Osteocyte (in vitro differentiated cells): ENCODE data around the gene TMEM161B. TPM values are rescaled to one million over a fixed set of nuclear protein-coding genes. Genes with fewer than 3 reads are reported as not detected.

ENCODE experiments used
- DNase-seq: peaks from one replicate; pipeline ENCODE4 v3.0.0; 2021; ENCODE audit warnings: mixed read lengths; ENCODE audit not compliant: unreplicated experiment; ENCODE audit errors: extremely low spot score
- H3K27ac Mint-ChIP-seq: one replicate; pipeline ENCODE4 v1.8.0; 2021; ENCODE audit warnings: mild to moderate bottlenecking, mixed read lengths; ENCODE audit not compliant: unreplicated experiment
- H3K27me3 Mint-ChIP-seq: one replicate; pipeline ENCODE4 v1.8.0; 2021; ENCODE audit warnings: mixed read lengths; ENCODE audit not compliant: unreplicated experiment
- H3K36me3 Mint-ChIP-seq: one replicate; pipeline ENCODE4 v1.8.0; 2021; ENCODE audit warnings: mixed read lengths; ENCODE audit not compliant: unreplicated experiment
- H3K4me1 Mint-ChIP-seq: one replicate; pipeline ENCODE4 v1.8.0; 2021; ENCODE audit warnings: mixed read lengths; ENCODE audit not compliant: unreplicated experiment
- H3K4me3 Mint-ChIP-seq: one replicate; pipeline ENCODE4 v1.8.0; 2021; ENCODE audit warnings: mild to moderate bottlenecking, moderate library complexity, mixed read lengths; ENCODE audit not compliant: unreplicated experiment
- H3K9me3 Mint-ChIP-seq: one replicate; pipeline ENCODE4 v1.8.0; 2021; ENCODE audit warnings: mixed read lengths; ENCODE audit not compliant: unreplicated experiment
- total RNA-seq: library from RNA; stranded (reverse); gene quantifications from 2 replicates; pipeline ENCODE4 v1.2.1, GENCODE V29; 2021
- TF ChIP-seq, protein P1 (sequence below): fragments of 200-600 bp; sonication (generic); IDR thresholded peaks from 2 replicates; pipeline ENCODE4 v1.5.0; 2021; ENCODE audit warnings: antibody characterized with exemption, mild to moderate bottlenecking, moderate library complexity

TMEM161B gene
- total RNA-seq, 1 donor from 2014 or later, result 11.3 TPM

DNA sequence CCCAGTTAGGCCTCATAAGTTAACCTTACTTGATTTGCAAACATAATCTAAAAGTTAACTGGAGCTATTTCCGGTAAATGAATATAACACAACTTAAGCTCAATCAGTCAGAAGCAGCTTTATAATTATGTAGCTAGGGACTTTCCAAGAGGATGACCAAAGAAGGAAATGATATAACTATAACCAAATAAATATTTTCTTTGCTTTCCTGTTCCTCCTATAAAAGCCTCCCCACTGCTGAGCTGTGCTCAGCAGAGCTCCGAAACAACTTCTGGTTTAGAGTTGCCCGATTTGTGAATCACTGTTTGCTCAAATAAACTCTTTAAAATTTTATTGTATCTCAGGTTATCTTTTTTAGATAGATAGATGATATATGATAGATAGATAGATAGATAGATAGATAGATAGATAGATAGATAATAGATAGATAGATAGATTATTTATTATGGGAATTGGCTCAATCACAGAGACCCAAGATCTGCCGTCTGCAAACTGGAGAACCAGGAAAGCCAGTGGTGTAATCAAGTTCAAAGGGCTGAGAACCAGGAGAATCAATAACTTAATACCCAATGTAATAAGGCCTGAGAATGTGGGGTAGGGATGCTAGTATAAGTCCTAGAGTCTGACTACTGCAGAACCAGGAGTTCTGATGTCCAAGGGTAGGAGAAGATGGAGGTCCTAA is 19.3 kb upstream of the TMEM161B start:
- H3K4me1 Mint-ChIP-seq, result no peaks in the 10 kb centered on the region
- H3K36me3 Mint-ChIP-seq, result peaks cover 10% of the 10 kb centered on the region
- H3K27me3 Mint-ChIP-seq, result no peaks in the 10 kb centered on the region
- no peaks in the 10 kb centered on the region for H3K9me3 Mint-ChIP-seq
- TF ChIP-seq, protein P1, sequence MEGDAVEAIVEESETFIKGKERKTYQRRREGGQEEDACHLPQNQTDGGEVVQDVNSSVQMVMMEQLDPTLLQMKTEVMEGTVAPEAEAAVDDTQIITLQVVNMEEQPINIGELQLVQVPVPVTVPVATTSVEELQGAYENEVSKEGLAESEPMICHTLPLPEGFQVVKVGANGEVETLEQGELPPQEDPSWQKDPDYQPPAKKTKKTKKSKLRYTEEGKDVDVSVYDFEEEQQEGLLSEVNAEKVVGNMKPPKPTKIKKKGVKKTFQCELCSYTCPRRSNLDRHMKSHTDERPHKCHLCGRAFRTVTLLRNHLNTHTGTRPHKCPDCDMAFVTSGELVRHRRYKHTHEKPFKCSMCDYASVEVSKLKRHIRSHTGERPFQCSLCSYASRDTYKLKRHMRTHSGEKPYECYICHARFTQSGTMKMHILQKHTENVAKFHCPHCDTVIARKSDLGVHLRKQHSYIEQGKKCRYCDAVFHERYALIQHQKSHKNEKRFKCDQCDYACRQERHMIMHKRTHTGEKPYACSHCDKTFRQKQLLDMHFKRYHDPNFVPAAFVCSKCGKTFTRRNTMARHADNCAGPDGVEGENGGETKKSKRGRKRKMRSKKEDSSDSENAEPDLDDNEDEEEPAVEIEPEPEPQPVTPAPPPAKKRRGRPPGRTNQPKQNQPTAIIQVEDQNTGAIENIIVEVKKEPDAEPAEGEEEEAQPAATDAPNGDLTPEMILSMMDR, result no peak
- DNase-seq, result no peak
- H3K27ac Mint-ChIP-seq, result no peak overlapping the region
- no peak overlapping the region for H3K4me3 Mint-ChIP-seq

DNA sequence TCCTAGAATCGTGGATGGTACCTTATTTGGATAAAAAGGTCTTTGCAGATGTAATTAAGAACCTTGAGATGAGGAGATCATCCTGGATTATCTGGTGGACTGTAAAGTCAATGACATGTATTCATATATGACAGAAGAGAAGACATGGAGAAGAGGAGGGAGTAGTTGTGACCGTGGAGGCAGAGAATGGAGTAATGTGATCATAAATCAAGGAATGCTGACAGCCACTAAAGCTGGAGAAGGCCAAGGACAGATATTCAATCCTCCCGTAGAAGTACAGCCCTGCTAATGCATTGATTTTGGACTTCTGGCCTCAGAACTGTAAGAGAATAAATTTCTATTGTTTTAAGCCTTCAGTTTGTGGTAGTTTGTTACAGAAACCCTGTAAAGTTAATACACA is 18.7 kb upstream of the TMEM161B start:
- TF ChIP-seq, protein P1, result no peak
- H3K4me1 Mint-ChIP-seq, result no peaks in the 10 kb centered on the region
- H3K27ac Mint-ChIP-seq, result no peak overlapping the region
- no peaks in the 10 kb centered on the region for H3K9me3 Mint-ChIP-seq
- no peak overlapping the region for H3K4me3 Mint-ChIP-seq
- peaks cover 14% of the 10 kb centered on the region for H3K36me3 Mint-ChIP-seq
- no peak for DNase-seq
- no peaks in the 10 kb centered on the region for H3K27me3 Mint-ChIP-seq

DNA sequence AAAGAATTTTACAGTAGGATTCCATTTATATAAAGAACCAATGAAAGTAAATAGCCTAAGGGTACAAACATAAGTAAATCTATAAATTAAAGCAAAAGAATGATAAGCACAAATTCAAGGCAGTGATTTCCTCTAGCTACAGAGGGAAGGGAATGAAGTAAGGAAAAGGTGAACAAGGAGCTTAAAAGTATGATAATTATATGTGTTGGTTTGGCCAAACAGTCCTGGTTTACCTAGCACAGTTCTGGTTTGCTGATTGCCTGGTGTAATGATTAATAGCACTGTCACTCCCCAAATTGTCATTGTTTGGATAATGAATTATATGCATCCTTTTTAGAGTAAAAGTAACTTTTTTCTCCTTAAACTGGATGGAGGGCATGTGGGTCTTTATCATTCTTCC is 15.0 kb upstream of the TMEM161B start:
- no peaks in the 10 kb centered on the region for H3K4me1 Mint-ChIP-seq
- H3K27me3 Mint-ChIP-seq, result no peaks in the 10 kb centered on the region
- H3K27ac Mint-ChIP-seq, result no peak overlapping the region
- H3K4me3 Mint-ChIP-seq, result no peak overlapping the region
- H3K36me3 Mint-ChIP-seq, result peaks cover 14% of the 10 kb centered on the region
- H3K9me3 Mint-ChIP-seq, result no peaks in the 10 kb centered on the region
- TF ChIP-seq, protein P1, result no peak
- DNase-seq, result no peak

DNA sequence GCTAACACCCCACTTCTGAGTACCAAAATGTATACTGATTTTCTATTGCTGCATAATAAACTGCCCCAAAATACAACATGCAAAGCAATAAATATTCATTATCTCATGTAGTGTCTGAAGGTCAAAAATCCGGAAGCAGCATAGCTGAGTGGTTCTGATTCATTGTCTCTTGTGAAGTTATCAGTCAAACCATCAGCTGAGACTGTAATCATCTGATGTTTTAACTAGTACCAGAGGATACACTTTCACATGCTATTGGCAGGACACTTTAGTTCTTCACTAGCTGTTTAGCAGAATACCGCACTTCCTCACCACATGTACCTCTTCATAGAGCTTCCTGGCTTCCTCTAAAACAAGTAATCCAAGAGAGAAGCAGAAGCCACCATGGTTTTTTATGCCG is 12.7 kb upstream of the TMEM161B start:
- Mint-ChIP-seq H3K36me3 (peaks cover 9% of the 10 kb centered on the region), H3K9me3 (no peaks in the 10 kb centered on the region), H3K27me3 (no peaks in the 10 kb centered on the region), H3K4me1 (no peaks in the 10 kb centered on the region), H3K27ac (no peak overlapping the region), H3K4me3 (no peak overlapping the region)
- TF ChIP-seq, protein P1, result no peak
- DNase-seq, result no peak

DNA sequence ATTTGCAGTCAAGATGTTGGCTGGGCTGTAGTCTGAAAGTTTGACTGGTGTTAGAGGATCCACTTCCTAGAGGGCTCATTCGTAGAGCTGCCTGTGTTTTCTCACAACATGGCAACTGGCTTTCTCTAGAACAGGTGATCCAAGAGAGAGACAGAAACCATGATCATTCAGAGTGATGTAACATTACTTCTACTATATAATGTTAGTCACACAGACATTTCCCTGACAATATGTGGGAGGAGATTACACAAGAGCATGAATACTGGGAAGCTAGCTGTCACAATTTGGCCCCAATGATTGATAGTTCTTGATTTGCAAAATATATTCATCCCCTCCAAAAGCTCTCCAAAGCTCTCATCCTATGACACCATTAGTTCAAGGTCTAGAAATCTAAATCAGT is 10.9 kb upstream of the TMEM161B start:
- no peak for DNase-seq
- Mint-ChIP-seq H3K36me3 (peaks cover 17% of the 10 kb centered on the region), H3K4me3 (no peak overlapping the region), H3K27ac (no peak overlapping the region), H3K27me3 (no peaks in the 10 kb centered on the region), H3K4me1 (no peaks in the 10 kb centered on the region), H3K9me3 (no peaks in the 10 kb centered on the region)
- TF ChIP-seq, protein P1, result no peak
